ENCODE measurements around the gene GTPBP2. TPM values are rescaled to one million over a fixed set of nuclear protein-coding genes. Genes with fewer than 3 reads are reported as not detected.

The GTPBP2 gene
- total and polyA plus RNA-seq, 2 donors (not counting 1 experiment from before 2014, with no cell fraction given), result 80.8 to 103 TPM

DNA sequence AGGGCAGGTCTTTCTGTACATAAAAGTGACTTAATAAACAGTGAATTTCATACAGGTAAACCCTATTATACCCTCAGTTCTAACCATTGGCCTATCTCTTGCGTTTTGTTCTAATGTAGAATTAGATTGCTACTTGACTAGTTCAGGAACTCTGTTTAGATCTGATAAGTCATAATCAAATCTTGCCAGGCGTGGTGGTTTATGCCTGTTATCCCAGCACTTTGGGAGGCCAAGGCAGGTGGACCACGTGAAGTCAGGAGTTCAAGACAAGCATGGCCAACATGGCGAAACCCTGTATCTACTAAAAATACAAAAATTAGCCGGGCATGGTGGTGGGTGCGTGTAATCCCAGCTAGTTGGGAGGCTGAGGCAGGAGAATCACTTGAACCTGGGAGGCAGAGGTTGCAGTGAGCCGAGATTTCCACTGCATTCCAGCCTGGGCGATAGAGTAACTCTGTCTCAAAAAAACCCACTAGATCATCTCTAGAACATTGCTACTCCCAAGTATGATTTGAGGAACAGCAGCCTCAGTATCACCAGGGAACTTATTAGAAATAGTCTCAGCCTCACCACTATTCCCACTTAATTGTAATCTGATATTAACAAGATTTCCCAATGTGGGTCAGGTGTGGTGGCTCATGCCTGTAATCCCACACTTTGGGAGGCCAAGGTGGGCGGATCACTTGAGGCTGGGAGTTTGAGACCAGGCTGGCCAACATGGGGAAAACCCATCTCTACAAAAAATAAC, 12.2 kb downstream of the GTPBP2 start:
- Histone ChIP-seq H3K4me2 (replicated peaks; ENCODE audit: low read depth, low read length, poor library complexity, severe bottlenecking) (no peak overlapping the region), H3K9ac (ENCODE audit: low read length) (no peak overlapping the region), H3K36me3 (replicated peaks in 1 of 2; ENCODE audit: control extremely low read depth in 1 of 2, control insufficient read depth in 1 of 2, extremely low read depth in 1 of 2, insufficient read depth in 2 of 2, low read length in 1 of 2) (peaks cover 6 to 42% of the 10 kb centered on the region in 2 experiments), H3K27ac (ENCODE audit: low read length in 2 of 2) (no peak overlapping the region), H3K4me3 (ENCODE audit: control extremely low read depth in 1 of 5, extremely low read depth in 1 of 5, insufficient read depth in 1 of 5, low read depth in 2 of 5, low read length in 4 of 5) (no peak overlapping the region), H3K9me3 (ENCODE audit: control extremely low read depth in 1 of 3, control insufficient read depth in 2 of 3, insufficient read depth in 1 of 3, low read length in 2 of 3) (no peaks in the 10 kb centered on the region), H3K27me3 (replicated peaks in 1 of 4; ENCODE audit: control extremely low read depth in 1 of 4, control insufficient read depth in 3 of 4, insufficient read depth in 4 of 4, low read length in 3 of 4) (no peaks in the 10 kb centered on the region), H3K4me1 (ENCODE audit: control insufficient read depth in 2 of 2, insufficient read depth in 2 of 2, low read length in 2 of 2) (peaks cover 3 to 4% of the 10 kb centered on the region in 2 donors), H2AFZ (ENCODE audit: insufficient read depth, low read depth, low read length, poor library complexity, severe bottlenecking) (no peak overlapping the region), H4K20me1 (ENCODE audit: control insufficient read depth, insufficient read depth, low read length, poor library complexity, severe bottlenecking) (no peaks in the 10 kb centered on the region), H3K79me2 (ENCODE audit: control insufficient read depth, insufficient read depth, low read length) (no peaks in the 10 kb centered on the region)
- ChIA-PET POLR2A (no interaction called here), CTCF (interaction anchor here (0.7 kb wide), 1 partner anchor 724 kb away, joined by 3 read pairs; no protein-coding TSS in a partner anchor)
- 97% methylated on average over 4 of the region's 9 CpGs for WGBS (ENCODE audit: insufficient coverage)
- Mint-ChIP-seq H3K27me3 (no peaks in the 10 kb centered on the region), H3K9me3 (ENCODE audit: insufficient read depth) (no peaks in the 10 kb centered on the region), H3K4me3 (no peak overlapping the region), H3K27ac (no peak overlapping the region), H3K4me1 (peaks cover 6% of the 10 kb centered on the region)
- no peak for ATAC-seq (ENCODE audit: low read depth)
- TF ChIP-seq EZH2 (IDR thresholded peaks at IDR 0.05; ENCODE audit: borderline replicate concordance, insufficient read depth, low read depth, low read length, poor library complexity, severe bottlenecking), result no peak
- TF ChIP-seq, protein P1, sequence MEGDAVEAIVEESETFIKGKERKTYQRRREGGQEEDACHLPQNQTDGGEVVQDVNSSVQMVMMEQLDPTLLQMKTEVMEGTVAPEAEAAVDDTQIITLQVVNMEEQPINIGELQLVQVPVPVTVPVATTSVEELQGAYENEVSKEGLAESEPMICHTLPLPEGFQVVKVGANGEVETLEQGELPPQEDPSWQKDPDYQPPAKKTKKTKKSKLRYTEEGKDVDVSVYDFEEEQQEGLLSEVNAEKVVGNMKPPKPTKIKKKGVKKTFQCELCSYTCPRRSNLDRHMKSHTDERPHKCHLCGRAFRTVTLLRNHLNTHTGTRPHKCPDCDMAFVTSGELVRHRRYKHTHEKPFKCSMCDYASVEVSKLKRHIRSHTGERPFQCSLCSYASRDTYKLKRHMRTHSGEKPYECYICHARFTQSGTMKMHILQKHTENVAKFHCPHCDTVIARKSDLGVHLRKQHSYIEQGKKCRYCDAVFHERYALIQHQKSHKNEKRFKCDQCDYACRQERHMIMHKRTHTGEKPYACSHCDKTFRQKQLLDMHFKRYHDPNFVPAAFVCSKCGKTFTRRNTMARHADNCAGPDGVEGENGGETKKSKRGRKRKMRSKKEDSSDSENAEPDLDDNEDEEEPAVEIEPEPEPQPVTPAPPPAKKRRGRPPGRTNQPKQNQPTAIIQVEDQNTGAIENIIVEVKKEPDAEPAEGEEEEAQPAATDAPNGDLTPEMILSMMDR (IDR thresholded peaks at IDR 0.05), result no peak
- no peak for DNase-seq
- intact Hi-C loops (cut with micrococcal nuclease), result no loop called here

GRCh38 chr6:43614396-43614730, 14.7 kb downstream of the GTPBP2 start:
- Mint-ChIP-seq H3K4me1 (peaks cover 2% of the 10 kb centered on the region), H3K27ac (no peak overlapping the region), H3K27me3 (no peaks in the 10 kb centered on the region), H3K9me3 (ENCODE audit: insufficient read depth) (no peaks in the 10 kb centered on the region), H3K4me3 (no peak overlapping the region)
- Histone ChIP-seq H3K9ac (ENCODE audit: low read length) (no peak overlapping the region), H3K4me2 (replicated peaks; ENCODE audit: low read depth, low read length, poor library complexity, severe bottlenecking) (no peak overlapping the region), H4K20me1 (ENCODE audit: control insufficient read depth, insufficient read depth, low read length, poor library complexity, severe bottlenecking) (no peaks in the 10 kb centered on the region), H2AFZ (ENCODE audit: insufficient read depth, low read depth, low read length, poor library complexity, severe bottlenecking) (no peak overlapping the region), H3K36me3 (replicated peaks in 1 of 2; ENCODE audit: control extremely low read depth in 1 of 2, control insufficient read depth in 1 of 2, extremely low read depth in 1 of 2, insufficient read depth in 2 of 2, low read length in 1 of 2) (peaks cover 15 to 43% of the 10 kb centered on the region in 2 experiments), H3K27me3 (replicated peaks in 1 of 4; ENCODE audit: control extremely low read depth in 1 of 4, control insufficient read depth in 3 of 4, insufficient read depth in 4 of 4, low read length in 3 of 4) (no peaks in the 10 kb centered on the region), H3K4me1 (ENCODE audit: control insufficient read depth in 2 of 2, insufficient read depth in 2 of 2, low read length in 2 of 2) (no peaks in the 10 kb centered on the region), H3K9me3 (ENCODE audit: control extremely low read depth in 1 of 3, control insufficient read depth in 2 of 3, insufficient read depth in 1 of 3, low read length in 2 of 3) (no peaks in the 10 kb centered on the region), H3K27ac (ENCODE audit: low read length in 2 of 2) (no peak overlapping the region), H3K79me2 (ENCODE audit: control insufficient read depth, insufficient read depth, low read length) (peaks cover 4% of the 10 kb centered on the region), H3K4me3 (ENCODE audit: control extremely low read depth in 1 of 5, extremely low read depth in 1 of 5, insufficient read depth in 1 of 5, low read depth in 2 of 5, low read length in 4 of 5) (no peak overlapping the region)
- ATAC-seq (ENCODE audit: low read depth) (no peak), DNase-seq (no peak)
- intact Hi-C loops (cut with micrococcal nuclease), result no loop called here
- TF ChIP-seq, protein P1 (IDR thresholded peaks at IDR 0.05), result no peak
- no peak for TF ChIP-seq EZH2 (IDR thresholded peaks at IDR 0.05; ENCODE audit: borderline replicate concordance, insufficient read depth, low read depth, low read length, poor library complexity, severe bottlenecking)
- CTCF ChIA-PET, result interaction anchor here (1.0 kb wide), 1 partner anchor 31 kb away, joined by 4 read pairs; no protein-coding TSS in a partner anchor
- POLR2A ChIA-PET, result no interaction called here
- WGBS (ENCODE audit: insufficient coverage), result 95% methylated on average over 2 of the region's 3 CpGs
